HepG2 (cell line): ENCODE measurements around the gene PSMA3. TPM values are rescaled to one million over a fixed set of nuclear protein-coding genes. Genes with fewer than 3 reads are reported as not detected.

ENCODE experiments used
- ASH2L ChIP-seq: fragments of 300-600, 200-600 bp; sonication (generic); IDR thresholded peaks from 2 replicates; pipeline ENCODE4 v1.7.0; 2017; ENCODE audit warnings: low read depth, mild to moderate bottlenecking, moderate library complexity, mixed read lengths, low read length; ENCODE audit not compliant: insufficient read length
- MIER3 ChIP-seq: IDR thresholded peaks from 2 replicates; pipeline ENCODE4 v1.6.1; 2016; ENCODE audit warnings: missing compliant biosample characterization, borderline replicate concordance
- TAF1 ChIP-seq: sonication (generic); formaldehyde crosslinking; IDR thresholded peaks from 2 replicates; pipeline ENCODE4 v1.4.0; 2020; ENCODE audit warnings: missing genetic modification reagents
- TAF15 ChIP-seq: fragments of 200-400 bp; formaldehyde crosslinking; IDR thresholded peaks from one replicate; pipeline ENCODE4 v1.6.1; 2018; ENCODE audit warnings: mild to moderate bottlenecking, low read depth, low read length; ENCODE audit not compliant: poor library complexity, severe bottlenecking
- U2AF2 ChIP-seq: fragments of 200-400 bp; formaldehyde crosslinking; IDR thresholded peaks from 2 replicates; pipeline ENCODE4 v1.6.1; 2017; ENCODE audit warnings: low read depth, mild to moderate bottlenecking, low read length
- ZNF260 ChIP-seq: sonication (generic); formaldehyde crosslinking; IDR thresholded peaks from 2 replicates; pipeline ENCODE4 v1.4.0; 2020; ENCODE audit warnings: missing genetic modification reagents, low read depth, mild to moderate bottlenecking, borderline replicate concordance
- ZNF292 ChIP-seq: sonication (generic); formaldehyde crosslinking; IDR thresholded peaks from 2 replicates; pipeline ENCODE4 v1.8.1; 2022; ENCODE audit warnings: mild to moderate bottlenecking, low read depth, missing genetic modification reagents, borderline replicate concordance
- polyA plus RNA-seq, 8 experiments: library from polyadenylated mRNA; depleted of rRNA in 3 of 8; stranded (reverse) in 7 of 8; unstranded in 1 of 8; fragments of >200 nt; fragmentation: Illumina TruSeq in 4 of 8; extraction: Trizol in 4 of 8; gene quantifications; 2 replicates each; pipeline versions ENCODE4 v1.2.1 to v1.2.3, GENCODE V29; 2011 to 2016; ENCODE audit warnings: low read depth in 4 of 8, missing spikeins in 1 of 8, mixed read lengths in 1 of 8; ENCODE audit not compliant: insufficient read depth in 1 of 8
- total RNA-seq, 5 experiments: library from RNA; depleted of rRNA; stranded (reverse); fragments of >200 nt; fragmentation: Illumina TruSeq; extraction: Trizol; gene quantifications; 2 replicates each; pipeline ENCODE4 v1.2.3, GENCODE V29; 2016; ENCODE audit warnings: low read depth in 1 of 5
- TF ChIP-seq, protein P1 (sequence below): sonication (generic); formaldehyde crosslinking; IDR thresholded peaks from 2 replicates; pipeline ENCODE4 v1.5.0; 2020; ENCODE audit warnings: missing genetic modification reagents, mild to moderate bottlenecking, borderline replicate concordance
- TF ChIP-seq, protein P2 (sequence below): sonication (generic); formaldehyde crosslinking; IDR thresholded peaks from 2 replicates; pipeline ENCODE4 v1.5.0; 2020; ENCODE audit warnings: missing genetic modification reagents
- TF ChIP-seq, protein P3 (sequence below): fragments of 450-650 bp; IDR thresholded peaks from 2 replicates; pipeline ENCODE4 v1.6.1; 2016
- TF ChIP-seq, protein P4 (sequence below): sonication (generic); formaldehyde crosslinking; IDR thresholded peaks from one replicate; pipeline ENCODE4 v1.5.1; 2020; ENCODE audit warnings: mild to moderate bottlenecking, missing genetic modification reagents; ENCODE audit errors: not compliant biosample characterization
- TF ChIP-seq, protein P5 (sequence below): sonication (generic); formaldehyde crosslinking; IDR thresholded peaks from 2 replicates; pipeline ENCODE4 v1.5.0; 2020; ENCODE audit warnings: mild to moderate bottlenecking, missing genetic modification reagents

PSMA3 gene
- total and polyA plus RNA-seq, 2 of the 13 experiments (the other 11 are each of a cell fraction or from before 2014, with no cell fraction given): 232 to 275 TPM

DNA sequence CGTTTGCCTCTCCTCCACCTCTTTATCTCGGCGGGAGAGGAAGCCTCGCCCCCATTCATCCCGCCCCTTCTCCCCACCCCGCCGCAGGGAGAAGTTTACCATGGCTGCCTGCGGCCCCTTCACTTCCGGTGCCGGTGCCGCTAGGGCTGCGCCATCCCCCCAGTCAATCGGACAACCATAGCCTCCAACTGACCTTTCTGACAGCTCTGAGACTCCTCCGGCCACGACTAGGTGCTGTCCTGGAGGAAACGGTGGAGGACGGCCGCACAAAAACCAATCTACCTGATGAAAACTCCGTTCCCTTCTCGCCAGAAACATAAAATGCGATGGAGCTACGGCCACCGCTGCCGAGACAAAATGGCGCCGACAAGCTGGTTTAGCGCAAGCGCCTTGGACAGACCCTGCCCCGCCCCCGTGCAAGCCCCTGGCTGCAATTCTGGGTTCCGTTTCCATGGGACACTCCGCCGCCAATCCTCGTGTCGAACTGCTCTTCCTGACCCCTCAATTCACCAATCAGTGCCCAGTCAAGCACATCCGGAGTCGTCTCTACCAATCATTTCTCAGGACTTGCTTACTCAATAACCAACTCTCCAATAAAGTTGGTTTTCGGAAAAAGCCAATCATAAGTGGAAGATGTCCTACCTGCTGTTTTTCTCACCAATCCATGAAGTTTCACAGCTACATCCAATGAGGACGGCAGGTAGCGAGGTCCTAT is 53.3 kb downstream of the PSMA3 start (continued):
- TF ChIP-seq ASH2L (peak; percentile 94), U2AF2 (no peak), TAF15 (no peak), ZNF260 (CRISPR knock-in tag) (no peak), MIER3 (CRISPR knock-in tag) (0 out of 2 replicates have a peak, but pooled peaks have one; percentile 11), ZNF292 (CRISPR knock-in tag) (no peak), TAF1 (CRISPR knock-in tag) (peak; percentile 79; the same call in 1 of the 2 replicates)
- TF ChIP-seq, protein P1, sequence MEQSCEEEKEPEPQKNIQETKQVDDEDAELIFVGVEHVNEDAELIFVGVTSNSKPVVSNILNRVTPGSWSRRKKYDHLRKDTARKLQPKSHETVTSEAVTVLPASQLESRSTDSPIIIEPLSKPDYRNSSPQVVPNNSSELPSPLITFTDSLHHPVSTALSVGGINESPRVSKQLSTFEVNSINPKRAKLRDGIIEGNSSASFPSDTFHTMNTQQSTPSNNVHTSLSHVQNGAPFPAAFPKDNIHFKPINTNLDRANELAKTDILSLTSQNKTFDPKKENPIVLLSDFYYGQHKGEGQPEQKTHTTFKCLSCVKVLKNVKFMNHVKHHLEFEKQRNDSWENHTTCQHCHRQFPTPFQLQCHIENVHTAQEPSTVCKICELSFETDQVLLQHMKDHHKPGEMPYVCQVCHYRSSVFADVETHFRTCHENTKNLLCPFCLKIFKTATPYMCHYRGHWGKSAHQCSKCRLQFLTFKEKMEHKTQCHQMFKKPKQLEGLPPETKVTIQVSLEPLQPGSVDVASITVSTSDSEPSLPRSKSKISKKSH (CRISPR knock-in tag): peak; percentile 40; the same call in 1 of the 2 replicates
- TF ChIP-seq, protein P2, sequence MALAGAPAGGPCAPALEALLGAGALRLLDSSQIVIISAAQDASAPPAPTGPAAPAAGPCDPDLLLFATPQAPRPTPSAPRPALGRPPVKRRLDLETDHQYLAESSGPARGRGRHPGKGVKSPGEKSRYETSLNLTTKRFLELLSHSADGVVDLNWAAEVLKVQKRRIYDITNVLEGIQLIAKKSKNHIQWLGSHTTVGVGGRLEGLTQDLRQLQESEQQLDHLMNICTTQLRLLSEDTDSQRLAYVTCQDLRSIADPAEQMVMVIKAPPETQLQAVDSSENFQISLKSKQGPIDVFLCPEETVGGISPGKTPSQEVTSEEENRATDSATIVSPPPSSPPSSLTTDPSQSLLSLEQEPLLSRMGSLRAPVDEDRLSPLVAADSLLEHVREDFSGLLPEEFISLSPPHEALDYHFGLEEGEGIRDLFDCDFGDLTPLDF: peak; percentile 70; the same call in 1 of the 2 replicates
- TF ChIP-seq, protein P3, sequence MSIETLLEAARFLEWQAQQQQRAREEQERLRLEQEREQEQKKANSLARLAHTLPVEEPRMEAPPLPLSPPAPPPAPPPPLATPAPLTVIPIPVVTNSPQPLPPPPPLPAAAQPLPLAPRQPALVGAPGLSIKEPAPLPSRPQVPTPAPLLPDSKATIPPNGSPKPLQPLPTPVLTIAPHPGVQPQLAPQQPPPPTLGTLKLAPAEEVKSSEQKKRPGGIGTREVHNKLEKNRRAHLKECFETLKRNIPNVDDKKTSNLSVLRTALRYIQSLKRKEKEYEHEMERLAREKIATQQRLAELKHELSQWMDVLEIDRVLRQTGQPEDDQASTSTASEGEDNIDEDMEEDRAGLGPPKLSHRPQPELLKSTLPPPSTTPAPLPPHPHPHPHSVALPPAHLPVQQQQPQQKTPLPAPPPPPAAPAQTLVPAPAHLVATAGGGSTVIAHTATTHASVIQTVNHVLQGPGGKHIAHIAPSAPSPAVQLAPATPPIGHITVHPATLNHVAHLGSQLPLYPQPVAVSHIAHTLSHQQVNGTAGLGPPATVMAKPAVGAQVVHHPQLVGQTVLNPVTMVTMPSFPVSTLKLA: peak; percentile 58
- TF ChIP-seq, protein P4, sequence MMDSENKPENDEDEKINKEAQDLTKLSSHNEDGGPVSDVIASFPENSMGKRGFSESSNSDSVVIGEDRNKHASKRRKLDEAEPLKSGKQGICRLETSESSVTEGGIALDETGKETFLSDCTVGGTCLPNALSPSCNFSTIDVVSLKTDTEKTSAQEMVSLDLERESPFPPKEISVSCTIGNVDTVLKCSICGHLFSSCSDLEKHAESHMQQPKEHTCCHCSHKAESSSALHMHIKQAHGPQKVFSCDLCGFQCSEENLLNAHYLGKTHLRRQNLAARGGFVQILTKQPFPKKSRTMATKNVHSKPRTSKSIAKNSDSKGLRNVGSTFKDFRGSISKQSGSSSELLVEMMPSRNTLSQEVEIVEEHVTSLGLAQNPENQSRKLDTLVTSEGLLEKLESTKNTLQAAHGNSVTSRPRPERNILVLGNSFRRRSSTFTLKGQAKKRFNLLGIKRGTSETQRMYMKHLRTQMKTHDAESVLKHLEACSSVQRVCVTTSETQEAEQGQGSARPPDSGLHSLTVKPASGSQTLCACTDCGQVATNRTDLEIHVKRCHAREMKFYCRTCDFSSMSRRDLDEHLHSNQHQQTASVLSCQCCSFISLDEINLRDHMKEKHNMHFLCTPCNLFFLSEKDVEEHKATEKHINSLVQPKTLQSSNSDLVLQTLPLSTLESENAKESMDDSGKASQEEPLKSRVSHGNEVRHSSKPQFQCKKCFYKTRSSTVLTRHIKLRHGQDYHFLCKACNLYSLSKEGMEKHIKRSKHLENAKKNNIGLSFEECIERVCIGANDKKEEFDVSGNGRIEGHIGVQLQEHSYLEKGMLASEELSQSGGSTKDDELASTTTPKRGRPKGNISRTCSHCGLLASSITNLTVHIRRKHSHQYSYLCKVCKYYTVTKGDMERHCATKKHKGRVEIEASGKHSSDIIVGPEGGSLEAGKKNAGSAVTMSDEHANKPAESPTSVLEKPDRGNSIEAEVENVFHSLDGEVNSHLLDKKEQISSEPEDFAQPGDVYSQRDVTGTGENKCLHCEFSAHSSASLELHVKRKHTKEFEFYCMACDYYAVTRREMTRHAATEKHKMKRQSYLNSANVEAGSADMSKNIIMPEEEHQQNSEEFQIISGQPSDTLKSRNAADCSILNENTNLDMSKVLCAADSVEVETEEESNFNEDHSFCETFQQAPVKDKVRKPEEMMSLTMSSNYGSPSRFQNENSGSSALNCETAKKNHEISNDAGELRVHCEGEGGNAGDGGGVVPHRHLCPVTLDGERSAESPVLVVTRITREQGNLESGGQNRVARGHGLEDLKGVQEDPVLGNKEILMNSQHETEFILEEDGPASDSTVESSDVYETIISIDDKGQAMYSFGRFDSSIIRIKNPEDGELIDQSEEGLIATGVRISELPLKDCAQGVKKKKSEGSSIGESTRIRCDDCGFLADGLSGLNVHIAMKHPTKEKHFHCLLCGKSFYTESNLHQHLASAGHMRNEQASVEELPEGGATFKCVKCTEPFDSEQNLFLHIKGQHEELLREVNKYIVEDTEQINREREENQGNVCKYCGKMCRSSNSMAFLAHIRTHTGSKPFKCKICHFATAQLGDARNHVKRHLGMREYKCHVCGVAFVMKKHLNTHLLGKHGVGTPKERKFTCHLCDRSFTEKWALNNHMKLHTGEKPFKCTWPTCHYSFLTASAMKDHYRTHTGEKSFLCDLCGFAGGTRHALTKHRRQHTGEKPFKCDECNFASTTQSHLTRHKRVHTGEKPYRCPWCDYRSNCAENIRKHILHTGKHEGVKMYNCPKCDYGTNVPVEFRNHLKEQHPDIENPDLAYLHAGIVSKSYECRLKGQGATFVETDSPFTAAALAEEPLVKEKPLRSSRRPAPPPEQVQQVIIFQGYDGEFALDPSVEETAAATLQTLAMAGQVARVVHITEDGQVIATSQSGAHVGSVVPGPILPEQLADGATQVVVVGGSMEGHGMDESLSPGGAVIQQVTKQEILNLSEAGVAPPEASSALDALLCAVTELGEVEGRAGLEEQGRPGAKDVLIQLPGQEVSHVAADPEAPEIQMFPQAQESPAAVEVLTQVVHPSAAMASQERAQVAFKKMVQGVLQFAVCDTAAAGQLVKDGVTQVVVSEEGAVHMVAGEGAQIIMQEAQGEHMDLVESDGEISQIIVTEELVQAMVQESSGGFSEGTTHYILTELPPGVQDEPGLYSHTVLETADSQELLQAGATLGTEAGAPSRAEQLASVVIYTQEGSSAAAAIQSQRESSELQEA (CRISPR knock-in tag): no peak
- TF ChIP-seq, protein P5, sequence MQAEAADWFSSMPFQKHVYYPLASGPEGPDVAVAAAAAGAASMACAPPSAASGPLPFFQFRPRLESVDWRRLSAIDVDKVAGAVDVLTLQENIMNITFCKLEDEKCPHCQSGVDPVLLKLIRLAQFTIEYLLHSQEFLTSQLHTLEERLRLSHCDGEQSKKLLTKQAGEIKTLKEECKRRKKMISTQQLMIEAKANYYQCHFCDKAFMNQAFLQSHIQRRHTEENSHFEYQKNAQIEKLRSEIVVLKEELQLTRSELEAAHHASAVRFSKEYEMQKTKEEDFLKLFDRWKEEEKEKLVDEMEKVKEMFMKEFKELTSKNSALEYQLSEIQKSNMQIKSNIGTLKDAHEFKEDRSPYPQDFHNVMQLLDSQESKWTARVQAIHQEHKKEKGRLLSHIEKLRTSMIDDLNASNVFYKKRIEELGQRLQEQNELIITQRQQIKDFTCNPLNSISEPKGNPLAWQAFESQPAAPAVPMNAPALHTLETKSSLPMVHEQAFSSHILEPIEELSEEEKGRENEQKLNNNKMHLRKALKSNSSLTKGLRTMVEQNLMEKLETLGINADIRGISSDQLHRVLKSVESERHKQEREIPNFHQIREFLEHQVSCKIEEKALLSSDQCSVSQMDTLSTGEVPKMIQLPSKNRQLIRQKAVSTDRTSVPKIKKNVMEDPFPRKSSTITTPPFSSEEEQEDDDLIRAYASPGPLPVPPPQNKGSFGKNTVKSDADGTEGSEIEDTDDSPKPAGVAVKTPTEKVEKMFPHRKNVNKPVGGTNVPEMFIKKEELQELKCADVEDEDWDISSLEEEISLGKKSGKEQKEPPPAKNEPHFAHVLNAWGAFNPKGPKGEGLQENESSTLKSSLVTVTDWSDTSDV (CRISPR knock-in tag): no peak
